ENCODE measurements around the gene CTBP1. TPM values are rescaled to one million over a fixed set of nuclear protein-coding genes. Genes with fewer than 3 reads are reported as not detected.

The CTBP1 gene
- total RNA-seq, 1 donor from 2014 or later, result 165 TPM

GRCh38 chr4:1258457-1258856 is 9.5 kb upstream of the CTBP1 start:
- Mint-ChIP-seq H3K9me3 (peaks cover 25% of the 10 kb centered on the region), H3K36me3 (peaks cover 17% of the 10 kb centered on the region), H3K27me3 (no peaks in the 10 kb centered on the region), H3K4me1 (ENCODE audit: unreplicated experiment) (no peaks in the 10 kb centered on the region), H3K27ac (no peak overlapping the region), H3K4me3 (no peak overlapping the region)
- peak; percentile 49 for TF ChIP-seq CTCF (conservative IDR thresholded peaks at IDR 0.05)
- DNase-seq (ENCODE audit: extremely low spot score, unreplicated experiment), result no peak

- Mint-ChIP-seq H3K27me3 (no peaks in the 10 kb centered on the region), H3K4me1 (ENCODE audit: unreplicated experiment) (no peaks in the 10 kb centered on the region), H3K9me3 (peaks cover 25% of the 10 kb centered on the region), H3K27ac (no peak overlapping the region), H3K4me3 (no peak overlapping the region), H3K36me3 (peaks cover 31% of the 10 kb centered on the region)
- DNase-seq (ENCODE audit: extremely low spot score, unreplicated experiment), result no peak
- TF ChIP-seq CTCF (conservative IDR thresholded peaks at IDR 0.05), result no peak
Observed at GRCh38 chr4:1255699-1256098, 6.8 kb upstream of the CTBP1 start.

- DNase-seq (ENCODE audit: extremely low spot score, unreplicated experiment), result no peak
- TF ChIP-seq CTCF (conservative IDR thresholded peaks at IDR 0.05), result no peak
- Mint-ChIP-seq H3K27ac (no peak overlapping the region), H3K36me3 (peaks cover 36% of the 10 kb centered on the region), H3K4me3 (no peak overlapping the region), H3K4me1 (ENCODE audit: unreplicated experiment) (no peaks in the 10 kb centered on the region), H3K27me3 (no peaks in the 10 kb centered on the region), H3K9me3 (peaks cover 25% of the 10 kb centered on the region)
Observed at GRCh38 chr4:1255151-1255550, 6.2 kb upstream of the CTBP1 start.

GRCh38 chr4:1253831-1254230 is 4.9 kb upstream of the CTBP1 start:
- Mint-ChIP-seq H3K27ac (no peak overlapping the region), H3K9me3 (peaks cover 25% of the 10 kb centered on the region), H3K36me3 (peaks cover 38% of the 10 kb centered on the region), H3K27me3 (no peaks in the 10 kb centered on the region), H3K4me1 (ENCODE audit: unreplicated experiment) (no peaks in the 10 kb centered on the region), H3K4me3 (no peak overlapping the region)
- no peak for TF ChIP-seq CTCF (conservative IDR thresholded peaks at IDR 0.05)
- DNase-seq (ENCODE audit: extremely low spot score, unreplicated experiment), result no peak

GRCh38 chr4:1252928-1253492 is 4.1 kb upstream of the CTBP1 start:
- no peak for DNase-seq (ENCODE audit: extremely low spot score, unreplicated experiment)
- Mint-ChIP-seq H3K36me3 (peaks cover 38% of the 10 kb centered on the region), H3K4me3 (peak overlapping the region; percentile 48), H3K27me3 (no peaks in the 10 kb centered on the region), H3K27ac (no peak overlapping the region), H3K9me3 (peaks cover 20% of the 10 kb centered on the region), H3K4me1 (ENCODE audit: unreplicated experiment) (no peaks in the 10 kb centered on the region)
- no peak for TF ChIP-seq CTCF (conservative IDR thresholded peaks at IDR 0.05)

GRCh38 chr4:1251773-1252066 is 2.8 kb upstream of the CTBP1 start:
- no peak for TF ChIP-seq CTCF (conservative IDR thresholded peaks at IDR 0.05)
- peak; percentile 60 for DNase-seq (ENCODE audit: extremely low spot score, unreplicated experiment)
- Mint-ChIP-seq H3K9me3 (peaks cover 16% of the 10 kb centered on the region), H3K4me3 (peak overlapping the region; percentile 88), H3K27ac (no peak overlapping the region), H3K4me1 (ENCODE audit: unreplicated experiment) (peaks cover 5% of the 10 kb centered on the region), H3K36me3 (peaks cover 35% of the 10 kb centered on the region), H3K27me3 (no peaks in the 10 kb centered on the region)

Data from type B pancreatic cell (in vitro differentiated cells).